Measurements from ENCODE around the gene CAMK4.

DNA sequence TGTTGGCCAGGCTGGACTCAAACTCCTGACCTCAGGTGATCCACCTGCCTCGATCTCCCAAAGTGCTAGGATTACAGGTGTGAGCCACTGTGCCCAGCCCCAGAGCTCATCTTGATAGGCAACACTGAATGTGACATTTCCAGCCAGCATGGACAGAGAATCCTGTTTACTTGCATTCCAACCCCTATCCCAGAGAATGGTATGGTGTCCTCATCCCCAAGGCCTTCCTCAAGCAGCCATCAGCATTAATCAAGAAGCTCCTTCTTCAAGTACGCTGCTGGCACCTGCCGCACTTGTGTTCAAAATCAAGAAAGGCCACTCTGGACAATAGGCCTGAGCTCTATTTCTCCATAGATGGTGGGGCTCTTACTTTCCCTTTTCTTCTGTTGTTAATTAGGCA is 247.9 kb downstream of the CAMK4 start:
- TF ChIP-seq, protein P1, sequence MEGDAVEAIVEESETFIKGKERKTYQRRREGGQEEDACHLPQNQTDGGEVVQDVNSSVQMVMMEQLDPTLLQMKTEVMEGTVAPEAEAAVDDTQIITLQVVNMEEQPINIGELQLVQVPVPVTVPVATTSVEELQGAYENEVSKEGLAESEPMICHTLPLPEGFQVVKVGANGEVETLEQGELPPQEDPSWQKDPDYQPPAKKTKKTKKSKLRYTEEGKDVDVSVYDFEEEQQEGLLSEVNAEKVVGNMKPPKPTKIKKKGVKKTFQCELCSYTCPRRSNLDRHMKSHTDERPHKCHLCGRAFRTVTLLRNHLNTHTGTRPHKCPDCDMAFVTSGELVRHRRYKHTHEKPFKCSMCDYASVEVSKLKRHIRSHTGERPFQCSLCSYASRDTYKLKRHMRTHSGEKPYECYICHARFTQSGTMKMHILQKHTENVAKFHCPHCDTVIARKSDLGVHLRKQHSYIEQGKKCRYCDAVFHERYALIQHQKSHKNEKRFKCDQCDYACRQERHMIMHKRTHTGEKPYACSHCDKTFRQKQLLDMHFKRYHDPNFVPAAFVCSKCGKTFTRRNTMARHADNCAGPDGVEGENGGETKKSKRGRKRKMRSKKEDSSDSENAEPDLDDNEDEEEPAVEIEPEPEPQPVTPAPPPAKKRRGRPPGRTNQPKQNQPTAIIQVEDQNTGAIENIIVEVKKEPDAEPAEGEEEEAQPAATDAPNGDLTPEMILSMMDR (IDR thresholded peaks at IDR 0.05): no peak
- TF ChIP-seq POLR2A (IDR thresholded peaks at IDR 0.05): no peak

Measured in thyroid gland (tissue), 4 donors.